ENCODE data around the gene CMSS1. TPM values are rescaled to one million over a fixed set of nuclear protein-coding genes. Genes with fewer than 3 reads are reported as not detected.

Gene CMSS1
- total RNA-seq, 1 experiment from 2014 or later = 63.7 TPM

DNA sequence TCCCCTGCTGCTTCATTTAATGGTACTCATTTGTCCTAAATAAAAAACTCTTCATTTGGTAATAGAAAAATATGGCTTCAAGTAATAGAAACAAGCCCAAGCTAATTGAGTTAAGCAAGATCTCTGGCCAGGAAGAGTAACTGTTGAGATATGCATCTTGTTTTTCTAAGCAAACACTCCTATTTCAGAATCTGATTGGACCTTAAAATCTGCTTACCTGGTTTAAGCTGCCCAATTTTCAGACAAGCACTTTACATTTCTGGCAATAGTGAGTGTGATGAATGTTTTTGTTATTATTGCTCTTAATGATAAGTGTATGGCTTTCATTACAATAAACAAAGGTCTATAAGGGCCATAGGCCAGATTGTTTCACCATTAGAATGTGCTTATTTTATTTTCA is 86.2 kb downstream of the CMSS1 start:
- DNase-seq (ENCODE audit: low read depth) = no peak

- DNase-seq (ENCODE audit: low read depth) = no peak
Observed at GRCh38 chr3:99907959-99908544, 90.4 kb downstream of the CMSS1 start.

GRCh38 chr3:99909714-99910495 is 92.2 kb downstream of the CMSS1 start:
- DNase-seq (ENCODE audit: low read depth) = peak; percentile 24

DNA sequence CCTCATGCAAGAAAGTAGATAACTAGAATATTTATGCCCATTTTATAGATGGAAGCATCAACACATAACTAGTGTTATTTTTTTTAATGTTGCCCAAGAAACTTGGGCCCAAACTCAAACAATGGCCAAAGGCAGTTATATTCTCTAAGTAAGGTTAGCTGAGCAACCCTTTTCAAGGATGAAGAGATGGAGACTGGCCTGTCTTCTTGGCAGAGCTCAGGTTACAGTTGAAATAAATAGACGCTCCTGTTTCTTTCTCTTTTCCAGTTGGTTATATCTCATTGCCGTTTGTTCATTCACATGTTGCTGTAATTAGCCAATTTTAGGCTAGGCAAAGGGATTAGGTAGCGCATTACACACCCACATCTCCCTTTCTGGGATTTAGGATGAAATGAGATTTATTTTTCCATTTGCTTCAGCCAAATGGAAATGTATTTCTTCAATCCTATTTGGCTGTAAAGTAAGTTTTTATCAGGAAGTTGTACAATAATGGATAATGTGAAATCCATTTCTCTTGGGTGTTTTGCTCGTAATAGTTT is 93.2 kb downstream of the CMSS1 start:
- DNase-seq (ENCODE audit: low read depth) = no peak

DNA sequence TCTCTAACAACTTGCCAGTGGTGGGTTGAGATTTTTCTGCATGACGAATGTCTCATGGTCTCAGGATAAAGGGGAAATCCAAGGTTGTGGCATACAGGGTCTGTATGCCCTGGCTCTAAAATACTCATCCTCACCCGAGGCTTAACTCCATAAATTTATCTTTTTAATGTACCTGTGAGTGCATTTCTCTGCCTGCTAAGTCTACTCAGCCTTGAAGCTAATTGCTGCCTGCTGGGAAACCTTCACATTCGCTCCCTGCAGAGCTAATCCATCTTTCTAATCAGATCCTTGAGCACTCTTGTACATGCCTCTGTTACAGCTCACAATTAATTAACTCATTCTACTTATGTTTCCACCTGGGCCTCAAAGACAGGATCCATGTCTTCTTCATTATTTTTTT is 93.8 kb downstream of the CMSS1 start:
- no peak for DNase-seq (ENCODE audit: low read depth)

DNA sequence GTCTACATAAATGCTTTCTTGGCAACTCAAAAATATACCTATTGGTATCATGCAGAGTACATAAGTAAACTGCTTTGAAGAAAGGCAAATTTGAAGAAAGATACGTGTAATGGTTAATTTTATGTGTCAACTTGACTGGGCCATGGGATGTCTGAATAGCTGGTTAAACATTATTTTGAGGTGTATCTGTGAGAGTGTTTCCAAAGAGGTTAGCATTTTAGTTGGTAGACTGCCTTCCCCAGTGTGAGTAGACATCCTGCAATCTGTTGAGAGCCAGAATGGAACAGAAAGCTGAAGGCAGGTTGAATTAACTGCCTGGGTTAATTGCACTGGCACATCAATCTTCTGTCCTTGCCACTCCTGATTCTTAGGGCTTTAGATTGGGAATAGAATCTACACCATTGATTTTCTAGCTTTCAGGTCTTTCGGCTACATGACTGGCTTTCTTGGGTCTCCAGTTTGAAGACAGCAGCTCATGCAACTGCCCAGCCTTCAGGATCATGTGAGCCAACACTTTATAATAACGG is 98.3 kb downstream of the CMSS1 start:
- no peak for DNase-seq (ENCODE audit: low read depth)

DNA sequence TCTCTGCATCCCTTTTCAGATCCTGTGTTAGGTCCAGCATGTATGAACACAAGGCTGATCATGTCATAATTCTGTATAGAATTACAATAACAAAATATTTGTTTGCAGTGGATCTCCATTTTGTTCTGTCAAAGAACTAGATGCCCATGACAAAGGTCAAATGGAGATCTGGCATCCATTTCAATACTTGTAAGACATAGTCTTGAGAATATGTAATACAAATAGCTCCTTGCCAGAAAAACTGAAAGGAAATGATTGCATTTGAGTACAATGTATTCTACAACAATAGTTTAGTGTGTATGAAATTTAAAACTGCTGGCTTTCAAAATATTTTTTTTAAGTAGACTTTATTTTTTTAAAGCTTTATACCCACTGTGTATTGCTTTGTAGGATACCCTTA is 101.1 kb downstream of the CMSS1 start:
- no peak for DNase-seq (ENCODE audit: low read depth)

GRCh38 chr3:99919694-99920093 is 102.0 kb downstream of the CMSS1 start:
- DNase-seq (ENCODE audit: low read depth) = no peak

DNA sequence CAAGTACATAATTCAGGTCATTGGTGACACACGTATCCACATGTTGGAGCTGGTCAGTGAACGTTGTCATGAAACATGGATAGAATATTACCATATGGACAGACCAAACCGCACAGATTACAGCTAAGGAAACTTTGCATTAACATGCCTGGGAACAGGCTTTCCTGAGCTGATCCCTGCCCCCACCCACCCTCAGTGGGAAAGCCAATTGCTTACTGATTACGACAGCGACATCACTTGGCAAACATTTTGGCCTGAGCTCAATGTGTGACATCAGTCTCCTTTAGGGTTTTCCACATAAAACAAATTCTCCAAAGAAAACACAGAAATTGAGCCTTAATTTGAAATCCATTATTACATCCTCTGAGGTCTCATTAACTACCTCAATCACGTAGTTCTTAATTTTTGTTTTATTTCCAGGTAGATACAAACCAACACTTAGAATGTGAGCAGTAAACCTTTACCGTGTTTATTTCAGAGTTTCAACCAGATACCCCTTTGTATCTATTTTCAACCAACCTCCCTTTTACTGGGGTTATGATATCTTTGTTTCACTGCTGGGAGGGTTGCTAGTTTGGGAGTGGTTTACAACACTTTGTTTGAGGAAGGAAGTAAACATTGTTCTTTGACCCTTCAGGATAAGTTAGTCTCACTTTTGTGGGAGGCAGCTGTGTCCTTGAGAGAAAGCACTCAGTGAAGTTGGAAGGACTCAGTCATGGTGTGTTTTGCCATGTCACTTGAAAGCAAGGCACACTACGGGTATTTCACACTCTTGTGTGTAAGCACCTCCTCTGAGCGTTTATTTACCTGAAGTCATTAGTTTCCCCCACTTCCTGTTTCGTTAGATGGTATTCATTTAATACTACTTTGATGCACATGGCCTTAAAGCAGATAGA is 103.1 kb downstream of the CMSS1 start:
- no peak for DNase-seq (ENCODE audit: low read depth)

DNA sequence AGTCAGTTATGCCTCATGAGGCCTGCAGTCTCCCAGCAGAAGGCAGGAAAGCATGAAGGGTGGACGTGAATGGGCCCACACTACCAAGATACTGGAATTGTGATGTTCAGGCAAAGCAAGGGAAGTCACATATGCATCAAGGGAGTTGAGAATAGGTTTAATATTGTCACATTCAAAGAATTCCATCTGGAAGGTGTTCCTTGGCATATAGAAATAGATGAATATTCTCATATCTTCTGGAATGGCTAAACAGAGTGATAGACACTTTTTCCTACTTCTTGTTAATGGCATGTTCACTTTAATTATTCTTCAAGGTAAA is 103.7 kb downstream of the CMSS1 start:
- DNase-seq (ENCODE audit: low read depth) = no peak

GRCh38 chr3:99921986-99922385 is 104.3 kb downstream of the CMSS1 start:
- DNase-seq (ENCODE audit: low read depth) = no peak

- no peak for DNase-seq (ENCODE audit: low read depth)
Observed at GRCh38 chr3:99923873-99924272, 106.2 kb downstream of the CMSS1 start.

DNA sequence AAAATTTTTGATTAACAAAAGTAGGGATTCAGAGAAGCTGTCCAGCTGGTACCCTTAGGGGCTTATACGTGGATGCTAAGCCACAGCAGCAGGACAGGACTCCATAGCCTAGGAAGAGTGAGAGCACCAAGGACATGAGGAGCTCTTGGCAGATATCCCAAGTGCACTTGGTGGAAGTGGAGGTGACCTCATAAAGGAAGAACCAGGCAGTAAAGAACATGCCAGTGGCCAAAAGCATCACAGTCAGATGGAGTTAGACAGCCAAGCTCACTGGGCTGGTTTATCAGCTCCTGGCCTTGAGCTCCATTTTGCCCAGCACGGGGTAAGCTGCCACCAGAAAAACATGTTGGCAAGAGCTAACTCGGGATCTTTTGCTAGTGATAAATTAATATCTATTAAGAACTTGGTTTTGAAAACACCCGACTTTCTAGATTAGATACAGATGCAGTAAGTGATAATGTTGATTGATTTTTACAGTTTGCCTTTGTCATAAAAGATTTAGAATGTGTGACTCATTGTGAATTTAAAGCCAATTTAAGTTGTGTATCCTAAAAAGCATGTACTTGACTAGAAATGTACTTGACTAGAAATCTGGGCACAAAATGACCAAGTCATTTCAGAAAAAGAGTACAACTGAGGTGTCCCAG is 108.0 kb downstream of the CMSS1 start:
- peak; percentile 97 for DNase-seq (ENCODE audit: low read depth)

GRCh38 chr3:99927671-99928457 is 110.2 kb downstream of the CMSS1 start:
- DNase-seq (ENCODE audit: low read depth) = no peak

GRCh38 chr3:99928771-99929744 is 111.4 kb downstream of the CMSS1 start:
- DNase-seq (ENCODE audit: low read depth) = no peak

DNA sequence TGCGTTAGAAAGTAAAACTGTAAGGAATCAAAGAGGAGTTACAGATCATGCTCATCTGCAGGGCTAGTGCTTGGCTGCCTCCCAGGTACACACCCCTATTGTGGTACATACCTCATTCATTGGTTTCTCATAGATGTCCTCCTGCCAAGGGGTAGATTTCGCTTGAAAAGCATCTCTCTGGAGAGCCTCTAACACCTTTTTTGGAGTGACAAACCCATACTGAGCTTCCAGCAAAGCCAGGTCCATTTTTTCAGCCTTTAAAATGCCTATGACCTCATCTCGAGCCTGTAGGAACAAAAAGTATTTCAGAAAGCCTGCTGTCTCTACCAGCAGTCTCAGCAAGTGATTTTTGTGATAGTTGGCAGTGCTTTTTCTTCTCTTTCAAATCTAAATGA is 112.1 kb downstream of the CMSS1 start:
- DNase-seq (ENCODE audit: low read depth) = peak; percentile 50

- no peak for DNase-seq (ENCODE audit: low read depth)
Observed at GRCh38 chr3:99931059-99931458, 113.4 kb downstream of the CMSS1 start.

DNA sequence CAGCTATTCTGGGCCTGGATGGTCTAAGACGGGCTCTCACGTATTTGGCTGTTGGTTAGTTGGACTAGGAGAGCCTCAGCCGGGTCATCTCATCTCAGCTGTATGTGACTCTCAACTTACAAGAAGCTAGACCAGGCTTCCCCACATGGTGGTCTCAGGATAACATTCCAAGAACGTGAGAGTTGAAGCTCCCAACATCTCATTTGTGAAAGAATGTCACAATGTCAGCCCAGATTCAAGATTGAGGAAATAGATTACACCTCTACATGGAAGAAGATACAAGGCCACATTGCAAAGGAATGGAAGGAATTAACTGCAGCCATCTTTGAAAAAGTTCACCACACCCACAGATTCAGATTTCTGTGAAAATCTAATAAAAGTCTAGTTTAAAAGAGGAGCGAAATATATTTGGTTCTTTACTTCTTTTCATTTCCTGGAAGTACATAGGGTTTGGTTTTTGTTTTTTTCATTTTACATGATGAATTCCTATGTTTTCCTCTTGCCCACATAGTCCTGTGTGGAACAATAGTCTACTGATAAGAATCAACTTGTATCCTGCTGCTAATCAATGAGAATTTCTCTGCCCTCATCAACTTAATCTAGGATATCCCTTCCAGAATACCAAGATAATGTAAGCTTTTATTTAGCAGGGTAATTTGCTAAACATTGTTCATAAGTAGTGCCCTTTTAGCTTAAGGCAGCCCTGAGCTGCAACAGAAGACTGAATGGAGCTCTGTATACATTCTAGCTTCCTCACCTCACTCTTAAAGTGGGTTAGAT is 116.5 kb downstream of the CMSS1 start:
- DNase-seq (ENCODE audit: low read depth) = no peak
